HepG2 (cell line): Measurements from ENCODE around the gene GRIK1. TPM values are rescaled to one million over a fixed set of nuclear protein-coding genes. Genes with fewer than 3 reads are reported as not detected.

Source experiments
- ATAC-seq: fragments of 200-7000 bp; cut with Tn5 transposase; 3 replicates; pipeline ENCODE4 v1.9.1; 2020; ENCODE audit warnings: mild to moderate bottlenecking, moderate library complexity
- BruUV-seq: library from RNA; stranded (reverse); fragments of 400-500 nt; replicated peaks from 2 replicates; lab custom pipeline; 2021; lab: Mats Ljungman, UMichigan
- CTCF ChIA-PET: fragments of 300-600 bp; formaldehyde crosslinking; extraction: SDS; loops from one replicate; lab custom pipeline; 2021; ENCODE audit warnings: low total read pairs, inconsistent platforms, low intra/inter-chr PET ratio; lab: Yijun Ruan, JAX
- POLR2A ChIA-PET: fragments of 350-600 bp; sonication (Branson Sonifier 250); formaldehyde crosslinking; loops from one replicate; lab custom pipeline; 2020; ENCODE audit warnings: antibody characterized with exemption, inconsistent platforms; lab: Yijun Ruan, JAX
- DNase-seq: peaks from one replicate; pipeline ENCODE4 v3.0.0-alpha.2; 2015; ENCODE audit warnings: low spot score
- FAIRE-seq: peaks from 3 replicates; lab custom pipeline; 2011; peaks lifted over from hg19 to GRCh38; lab: Jason Lieb, UNC
- H2AFZ ChIP-seq: one replicate; pipeline ENCODE4 v1.6.1; 2011; ENCODE audit warnings: low read length, inconsistent platforms
- H3K27ac ChIP-seq: fragments of 300-600 bp; 3 replicates; pipeline ENCODE4 v1.8.0; 2011; ENCODE audit warnings: mixed run types, mild to moderate bottlenecking, mixed read lengths, low read length, inconsistent platforms; ENCODE audit not compliant: insufficient read depth; ENCODE audit errors: extremely low read length
- H3K27me3 ChIP-seq, 2 experiments: fragments of 200-600 bp in 1 of 2; 2 replicates in 1 of 2; 3 replicates in 1 of 2; pipeline versions ENCODE4 v1.6.0 to v1.8.0; 2011; ENCODE audit warnings: low read length in 2 of 2, mild to moderate bottlenecking in 2 of 2, moderate library complexity in 2 of 2, inconsistent platforms in 1 of 2; ENCODE audit not compliant: insufficient read depth in 2 of 2, control insufficient read depth in 1 of 2
- H3K36me3 ChIP-seq, 2 experiments: fragments of 200-600 bp in 1 of 2; replicated peaks in 1 of 2; 2 replicates in 1 of 2; 3 replicates in 1 of 2; pipeline versions ENCODE4 v1.5.1 to v1.8.0; 2011; ENCODE audit warnings: low read length in 2 of 2, inconsistent platforms in 1 of 2; ENCODE audit not compliant: insufficient read depth in 2 of 2, control insufficient read depth in 1 of 2
- H3K4me1 ChIP-seq: 2 replicates; pipeline ENCODE4 v1.5.1; 2012; ENCODE audit warnings: low read length, inconsistent platforms; ENCODE audit not compliant: insufficient read depth
- H3K4me2 ChIP-seq: 2 replicates; pipeline ENCODE4 v1.6.0; 2011; ENCODE audit warnings: low read depth, low read length, inconsistent platforms
- H3K4me3 ChIP-seq, 3 experiments: fragments of 200-600 bp in 1 of 3; sonication (generic), shearing (Covaris generic) in 1 of 3; replicated peaks in 1 of 3; 2 replicates each; pipeline ENCODE4 v1.5.1; 2011 to 2016; ENCODE audit warnings: low read length in 3 of 3, inconsistent platforms in 2 of 3, low read depth in 2 of 3, mild to moderate bottlenecking in 2 of 3, control low read depth in 1 of 3, mixed read lengths in 1 of 3; ENCODE audit not compliant: insufficient read depth in 1 of 3
- H3K79me2 ChIP-seq: one replicate; pipeline ENCODE4 v1.6.1; 2011; ENCODE audit warnings: low read length, inconsistent platforms; ENCODE audit not compliant: insufficient read depth
- H3K9ac ChIP-seq: 2 replicates; pipeline ENCODE4 v1.6.0; 2011; ENCODE audit warnings: mild to moderate bottlenecking, low read depth, low read length, inconsistent platforms; ENCODE audit not compliant: insufficient read depth
- H3K9me3 ChIP-seq: 2 replicates; pipeline ENCODE4 v1.5.1; 2012; ENCODE audit warnings: mild to moderate bottlenecking, low read length
- H4K20me1 ChIP-seq: 2 replicates; pipeline ENCODE4 v1.6.0; 2011; ENCODE audit warnings: inconsistent platforms, mild to moderate bottlenecking, low read length, moderate library complexity; ENCODE audit not compliant: insufficient read depth
- CC2D1A ChIP-seq: sonication (generic); formaldehyde crosslinking; IDR thresholded peaks from 2 replicates; pipeline ENCODE4 v1.8.1; 2023; ENCODE audit warnings: mild to moderate bottlenecking, missing genetic modification reagents
- CSRNP2 ChIP-seq: sonication (generic); formaldehyde crosslinking; conservative IDR thresholded peaks from 2 replicates; pipeline ENCODE4 v1.8.0; 2022; ENCODE audit warnings: low read depth, missing genetic modification reagents
- ETV5 ChIP-seq: IDR thresholded peaks from 2 replicates; pipeline ENCODE4 v1.6.1; 2018; ENCODE audit warnings: missing biosample characterization, missing genetic modification reagents, inconsistent platforms, borderline replicate concordance
- HMG20A ChIP-seq: IDR thresholded peaks from 2 replicates; pipeline ENCODE4 v1.6.1; 2016; ENCODE audit warnings: borderline replicate concordance
- JARID2 ChIP-seq: sonication (generic); formaldehyde crosslinking; IDR thresholded peaks from 2 replicates; pipeline ENCODE4 v1.8.1; 2023; ENCODE audit warnings: missing genetic modification reagents, inconsistent platforms; ENCODE audit not compliant: insufficient replicate concordance
- RAD21 ChIP-seq: fragments of 450-650 bp; formaldehyde crosslinking; IDR thresholded peaks from 2 replicates; pipeline ENCODE4 v1.5.0; 2020; ENCODE audit warnings: mild to moderate bottlenecking
- RBFOX2 ChIP-seq: fragments of 200-400 bp; formaldehyde crosslinking; IDR thresholded peaks from 2 replicates; pipeline ENCODE4 v1.6.1; 2017; ENCODE audit warnings: low read depth, mild to moderate bottlenecking, low read length
- RBM39 ChIP-seq: fragments of 200-400 bp; formaldehyde crosslinking; IDR thresholded peaks from one replicate; pipeline ENCODE4 v1.6.1; 2018; ENCODE audit warnings: antibody characterized with exemption, mild to moderate bottlenecking, low read depth, low read length; ENCODE audit not compliant: poor library complexity, severe bottlenecking
- SMYD3 ChIP-seq: sonication (generic); formaldehyde crosslinking; IDR thresholded peaks from 2 replicates; pipeline ENCODE4 v1.8.1; 2023; ENCODE audit warnings: mild to moderate bottlenecking, missing genetic modification reagents
- SNAPC5 ChIP-seq: sonication (generic); formaldehyde crosslinking; IDR thresholded peaks from 2 replicates; pipeline ENCODE4 v1.8.1; 2023; ENCODE audit warnings: mild to moderate bottlenecking, missing genetic modification reagents, borderline replicate concordance
- TAF15 ChIP-seq: fragments of 200-400 bp; formaldehyde crosslinking; IDR thresholded peaks from one replicate; pipeline ENCODE4 v1.6.1; 2018; ENCODE audit warnings: mild to moderate bottlenecking, low read depth, low read length; ENCODE audit not compliant: poor library complexity, severe bottlenecking
- TCF7 ChIP-seq: sonication (generic); IDR thresholded peaks from 2 replicates; pipeline ENCODE4 v1.6.1; 2016; ENCODE audit warnings: antibody characterized with exemption, low read depth
- TEAD2 ChIP-seq: sonication (generic); formaldehyde crosslinking; IDR thresholded peaks from 2 replicates; pipeline ENCODE4 v1.9.0; 2021; ENCODE audit warnings: missing genetic modification reagents
- TEF ChIP-seq: sonication (generic); formaldehyde crosslinking; IDR thresholded peaks from 2 replicates; pipeline ENCODE4 v1.5.0; 2020; ENCODE audit warnings: missing genetic modification reagents
- ZMYM4 ChIP-seq: sonication (generic); formaldehyde crosslinking; IDR thresholded peaks from 2 replicates; pipeline ENCODE4 v1.8.1; 2023; ENCODE audit warnings: mild to moderate bottlenecking, missing genetic modification reagents
- ZNF33B ChIP-seq: sonication (generic); formaldehyde crosslinking; IDR thresholded peaks from 2 replicates; pipeline ENCODE4 v1.5.1; 2020; ENCODE audit warnings: mild to moderate bottlenecking, missing genetic modification reagents
- ZNF343 ChIP-seq: sonication (generic); formaldehyde crosslinking; IDR thresholded peaks from 2 replicates; pipeline ENCODE4 v1.4.0; 2020; ENCODE audit warnings: mild to moderate bottlenecking, missing genetic modification reagents
- ZNF430 ChIP-seq: sonication (generic); formaldehyde crosslinking; IDR thresholded peaks from 2 replicates; pipeline ENCODE4 v1.9.0; 2021; ENCODE audit warnings: mild to moderate bottlenecking, missing genetic modification reagents
- ZNF431 ChIP-seq: sonication (generic); formaldehyde crosslinking; IDR thresholded peaks from 2 replicates; pipeline ENCODE4 v1.9.0; 2022; ENCODE audit warnings: missing genetic modification reagents, low read depth, mild to moderate bottlenecking, borderline replicate concordance
- ZNF598 ChIP-seq: sonication (generic); formaldehyde crosslinking; IDR thresholded peaks from 2 replicates; pipeline ENCODE4 v1.5.1; 2020; ENCODE audit warnings: mild to moderate bottlenecking, missing genetic modification reagents, borderline replicate concordance
- ZNF746 ChIP-seq: sonication (generic); formaldehyde crosslinking; IDR thresholded peaks from 2 replicates; pipeline ENCODE4 v1.8.0; 2022; ENCODE audit warnings: mild to moderate bottlenecking, missing genetic modification reagents
- ZNF780A ChIP-seq: sonication (generic); formaldehyde crosslinking; IDR thresholded peaks from 2 replicates; pipeline ENCODE4 v1.8.0; 2022; ENCODE audit warnings: mild to moderate bottlenecking, missing genetic modification reagents, moderate library complexity
- ZSCAN30 ChIP-seq: sonication (generic); formaldehyde crosslinking; IDR thresholded peaks from 2 replicates; pipeline ENCODE4 v1.5.0; 2020; ENCODE audit warnings: mild to moderate bottlenecking, missing genetic modification reagents
- WGBS: methylation state at CpG from one replicate; pipeline ENCODE4 v1.1.6; 2017; ENCODE audit warnings: low lambda C conversion rate; 5-methylcytosine and 5-hydroxymethylcytosine counted together
- in situ Hi-C: cut with HindIII; loops from 2 replicates; pipeline ENCODE4 v1.10.0; 2017; ENCODE audit warnings: low pct_unique_long_range_greater_than_20kb; ENCODE audit not compliant: extremely low pct_ligation_motif_present
- intact Hi-C: fragments of 100-400 bp; cut with micrococcal nuclease; formaldehyde crosslinking; loops from one replicate; pipeline ENCODE4 v1.10.0; 2022; ENCODE audit not compliant: unreplicated experiment
- polyA plus RNA-seq, 8 experiments: library from polyadenylated mRNA; depleted of rRNA in 3 of 8; stranded (reverse) in 7 of 8; unstranded in 1 of 8; fragments of >200 nt; fragmentation: Illumina TruSeq in 4 of 8; extraction: Trizol in 4 of 8; gene quantifications; 2 replicates each; pipeline versions ENCODE4 v1.2.1 to v1.2.3, GENCODE V29; 2011 to 2016; ENCODE audit warnings: low read depth in 4 of 8, missing spikeins in 1 of 8, mixed read lengths in 1 of 8; ENCODE audit not compliant: insufficient read depth in 1 of 8
- total RNA-seq, 5 experiments: library from RNA; depleted of rRNA; stranded (reverse); fragments of >200 nt; fragmentation: Illumina TruSeq; extraction: Trizol; gene quantifications; 2 replicates each; pipeline ENCODE4 v1.2.3, GENCODE V29; 2016; ENCODE audit warnings: low read depth in 1 of 5

Gene GRIK1
- total and polyA plus RNA-seq, 2 of the 13 experiments (the other 11 are each of a cell fraction or from before 2014, with no cell fraction given) = not detected

- no peak for TF ChIP-seq RBM39
Observed at GRCh38 chr21:29873908-29874307, 65.9 kb downstream of the GRIK1 start (continued).

GRCh38 chr21:29870814-29871213 lies 69.0 kb downstream of the GRIK1 start:
- BruUV-seq = no TSS peak

GRCh38 chr21:29867796-29868195 lies 72.0 kb downstream of the GRIK1 start:
- CTCF ChIA-PET = no interaction called here
- DNase-seq = no peak
- no peak for ATAC-seq
- Histone ChIP-seq H2AFZ (no peak overlapping the region), H3K4me1 (no peaks in the 10 kb centered on the region), H3K27me3 (no peaks in the 10 kb centered on the region), H3K9me3 (no peaks in the 10 kb centered on the region), H3K4me3 (no peak overlapping the region), H4K20me1 (no peaks in the 10 kb centered on the region), H3K36me3 (no peaks in the 10 kb centered on the region), H3K79me2 (no peaks in the 10 kb centered on the region), H3K27ac (no peak overlapping the region), H3K4me2 (no peak overlapping the region), H3K9ac (no peak overlapping the region)
- no peak for FAIRE-seq
- 28% methylated on average over 1 of the region's 1 CpG for WGBS
- POLR2A ChIA-PET = no interaction called here
- intact Hi-C loops (no loop called here), in situ Hi-C loops (no loop called here)
- BruUV-seq = no TSS peak
- TF ChIP-seq ZNF430 (no peak), TEAD2 (no peak), HMG20A (CRISPR knock-in tag) (no peak), ZNF598 (CRISPR knock-in tag) (no peak), CSRNP2 (CRISPR knock-in tag) (no peak), ZNF780A (CRISPR knock-in tag) (no peak), TEF (CRISPR knock-in tag) (no peak)

More at GRCh38 chr21:29870814-29871213, 69.0 kb downstream of the GRIK1 start:
- Histone ChIP-seq H3K9ac (no peak overlapping the region), H2AFZ (no peak overlapping the region), H4K20me1 (no peaks in the 10 kb centered on the region), H3K9me3 (no peaks in the 10 kb centered on the region; the same call in 1 of the 2 replicates), H3K36me3 (no peaks in the 10 kb centered on the region), H3K27me3 (no peaks in the 10 kb centered on the region), H3K4me1 (no peaks in the 10 kb centered on the region), H3K79me2 (no peaks in the 10 kb centered on the region), H3K4me2 (no peak overlapping the region), H3K4me3 (no peak overlapping the region), H3K27ac (no peak overlapping the region)
- CTCF ChIA-PET = no interaction called here
- in situ Hi-C loops (no loop called here), intact Hi-C loops (no loop called here)
- no peak for FAIRE-seq
- no peak for TF ChIP-seq CC2D1A (CRISPR knock-in tag)
- TF ChIP-seq ZMYM4 (CRISPR knock-in tag) = no peak
- TF ChIP-seq ZNF746 (CRISPR knock-in tag) = no peak
- TF ChIP-seq ZNF431 (CRISPR knock-in tag) = no peak
- TF ChIP-seq SNAPC5 (CRISPR knock-in tag) = no peak
- TF ChIP-seq JARID2 (CRISPR knock-in tag) = no peak
- no peak for TF ChIP-seq TCF7
- TF ChIP-seq TAF15 = no peak
- TF ChIP-seq ZNF33B (CRISPR knock-in tag) = no peak
- no peak for TF ChIP-seq RBFOX2
- no peak for TF ChIP-seq ETV5
- TF ChIP-seq ZSCAN30 (CRISPR knock-in tag) = no peak
- no peak for TF ChIP-seq ZNF343 (CRISPR knock-in tag)
- TF ChIP-seq SMYD3 (CRISPR knock-in tag) = no peak
- no peak for TF ChIP-seq RAD21
- no peak for DNase-seq
- POLR2A ChIA-PET = no interaction called here
- WGBS = 11% methylated on average over 6 of the region's 6 CpGs
- no peak for ATAC-seq
